GM19463 (cell line): ENCODE results near the gene FAM53A.
"Not testable (repeated sequence)": the region's sequence is repeated elsewhere in the genome, so short reads cannot be mapped to it uniquely, and the experiment has no call there.

ENCODE experiments used
- ATAC-seq: cut with Tn5 transposase; IDR thresholded peaks from one replicate; pipeline ENCODE4 v1.9.1; 2021; ENCODE audit warnings: mild to moderate bottlenecking, moderate library complexity; ENCODE audit not compliant: unreplicated experiment

The FAM53A gene

DNA sequence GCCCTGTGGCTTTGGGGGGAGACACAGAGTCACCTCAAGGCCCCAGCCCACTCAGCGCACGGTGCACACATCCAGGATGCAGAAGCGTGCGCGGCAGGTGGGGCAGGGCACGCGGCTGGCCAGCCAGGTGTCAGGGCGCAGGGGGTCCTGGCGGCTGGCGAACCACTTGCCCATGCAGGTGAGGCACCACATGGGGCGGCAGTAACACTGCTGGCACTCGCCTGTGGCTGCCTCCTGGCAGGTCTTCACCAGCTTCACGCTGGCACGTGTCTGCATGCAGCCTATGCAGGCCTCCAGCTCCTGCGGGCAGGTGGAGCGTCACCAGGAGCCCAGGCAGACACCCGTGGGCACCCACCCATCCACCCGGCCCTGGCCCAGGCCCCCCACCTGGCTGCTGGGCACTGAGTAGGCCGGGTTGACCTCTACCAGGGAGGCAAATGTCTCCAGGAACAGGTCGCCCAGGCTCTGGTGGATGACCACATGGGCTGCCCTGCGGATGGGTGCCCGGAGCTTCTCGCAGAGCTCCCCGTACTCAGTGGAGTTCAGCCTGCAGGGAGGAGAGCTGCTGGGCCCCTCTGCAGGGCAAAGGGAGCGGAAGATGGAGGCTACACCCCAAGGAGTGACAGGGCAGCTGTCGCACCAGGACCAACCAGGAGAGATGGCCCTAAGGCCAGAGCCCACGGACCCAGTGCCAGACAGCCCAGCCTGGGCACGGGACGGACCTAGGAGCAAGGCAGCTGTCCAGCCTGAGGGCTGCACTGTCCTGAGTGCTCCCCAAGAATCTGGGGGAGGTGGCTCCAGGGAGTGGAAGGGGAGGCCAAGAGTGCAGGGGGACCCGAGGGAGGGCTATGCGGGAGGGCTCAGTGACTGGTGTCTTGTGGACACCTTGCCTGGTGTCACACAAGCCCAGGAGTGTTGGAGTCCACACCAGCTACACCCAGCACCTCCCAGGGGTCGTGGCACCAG is 33.3 kb upstream of the FAM53A start:
- ATAC-seq: no peak

DNA sequence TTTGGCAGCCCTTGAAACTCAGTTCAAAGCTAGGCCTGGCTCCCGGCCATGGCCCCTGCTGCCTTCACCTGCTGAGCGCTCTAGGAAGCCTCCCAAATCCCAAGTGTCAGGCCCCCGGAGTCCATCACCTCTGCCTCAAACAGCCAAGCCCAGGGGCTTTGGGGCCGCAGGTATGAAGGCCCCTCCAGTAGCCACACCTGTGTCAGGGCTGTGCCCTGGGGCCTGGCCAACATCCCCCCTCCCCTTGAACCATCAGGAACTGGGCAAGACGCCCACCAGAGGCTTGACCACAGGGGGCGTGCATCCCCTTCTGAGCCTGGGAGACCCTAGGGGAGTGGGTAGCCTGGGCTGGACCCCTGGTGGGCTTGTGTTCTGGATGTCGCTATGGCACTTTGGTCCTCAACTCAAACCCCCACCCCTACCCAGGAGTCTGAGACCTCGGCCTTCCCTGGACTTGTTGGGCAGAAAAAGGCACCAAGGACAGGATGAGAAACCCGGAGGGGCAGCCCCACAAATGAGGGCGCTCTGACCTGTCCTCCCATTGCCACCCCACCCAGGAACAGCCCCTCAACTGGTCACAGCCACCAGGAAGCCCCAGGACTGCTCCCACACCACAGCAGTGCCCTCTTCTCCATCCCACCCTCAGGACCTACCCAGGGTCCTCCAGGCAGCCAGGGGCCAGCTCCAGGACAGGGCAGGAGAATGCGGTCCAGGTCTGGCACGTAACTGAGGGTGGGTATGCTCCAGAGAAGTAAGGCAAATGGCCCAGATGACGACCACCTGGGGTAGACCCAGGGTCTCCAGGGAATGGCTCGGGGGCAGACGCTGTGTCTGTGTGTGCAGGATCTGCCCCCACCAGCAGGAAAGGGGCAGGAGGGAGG is 32.2 kb upstream of the FAM53A start:
- no peak for ATAC-seq

- no peak for ATAC-seq
Measured at GRCh38 chr4:1715002-1715758, 31.1 kb upstream of the FAM53A start.

DNA sequence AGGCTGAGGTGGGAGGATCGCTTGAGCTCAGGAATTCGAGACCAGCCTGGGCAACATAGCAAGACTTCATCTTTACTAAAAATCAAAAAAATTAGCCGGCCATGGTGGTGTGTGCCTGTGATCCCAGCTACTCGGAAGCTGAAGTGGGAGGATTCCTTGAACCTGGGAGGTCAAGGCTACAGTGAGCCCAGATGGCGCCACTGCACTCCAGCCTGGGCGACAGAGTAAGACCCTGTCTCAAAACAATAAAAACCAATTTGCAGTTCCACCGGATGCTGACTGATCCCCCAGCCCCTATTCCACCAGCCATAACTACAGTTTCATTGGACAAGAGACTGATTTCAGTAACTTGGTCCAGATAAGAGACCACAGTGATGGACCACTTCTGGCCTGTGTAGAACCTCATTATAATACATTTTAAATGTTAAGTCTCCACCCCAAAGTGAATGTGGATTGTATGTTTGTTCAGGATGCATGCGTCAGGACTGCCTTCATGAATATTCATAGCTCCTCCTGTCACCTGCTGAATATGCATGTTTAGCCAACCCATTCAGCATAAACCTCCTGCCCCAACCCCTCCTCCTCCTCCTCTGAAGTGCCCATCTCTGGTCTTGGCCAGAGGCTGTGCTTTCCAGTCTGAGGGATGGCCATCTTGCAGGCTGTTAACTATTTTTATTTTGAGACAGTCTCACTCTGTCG is 30.3 kb upstream of the FAM53A start:
- no peak for ATAC-seq

- peak; percentile 6 for ATAC-seq
Measured at GRCh38 chr4:1713003-1713851, 29.1 kb upstream of the FAM53A start.

GRCh38 chr4:1712216-1713002 is 28.3 kb upstream of the FAM53A start, which contains the start of gene SLBP:
TSS of gene SLBP (minus strand) at chr4:1712319. CDS start at chr4:1712188, 131 bp downstream.
- ATAC-seq: peak; percentile 77

DNA sequence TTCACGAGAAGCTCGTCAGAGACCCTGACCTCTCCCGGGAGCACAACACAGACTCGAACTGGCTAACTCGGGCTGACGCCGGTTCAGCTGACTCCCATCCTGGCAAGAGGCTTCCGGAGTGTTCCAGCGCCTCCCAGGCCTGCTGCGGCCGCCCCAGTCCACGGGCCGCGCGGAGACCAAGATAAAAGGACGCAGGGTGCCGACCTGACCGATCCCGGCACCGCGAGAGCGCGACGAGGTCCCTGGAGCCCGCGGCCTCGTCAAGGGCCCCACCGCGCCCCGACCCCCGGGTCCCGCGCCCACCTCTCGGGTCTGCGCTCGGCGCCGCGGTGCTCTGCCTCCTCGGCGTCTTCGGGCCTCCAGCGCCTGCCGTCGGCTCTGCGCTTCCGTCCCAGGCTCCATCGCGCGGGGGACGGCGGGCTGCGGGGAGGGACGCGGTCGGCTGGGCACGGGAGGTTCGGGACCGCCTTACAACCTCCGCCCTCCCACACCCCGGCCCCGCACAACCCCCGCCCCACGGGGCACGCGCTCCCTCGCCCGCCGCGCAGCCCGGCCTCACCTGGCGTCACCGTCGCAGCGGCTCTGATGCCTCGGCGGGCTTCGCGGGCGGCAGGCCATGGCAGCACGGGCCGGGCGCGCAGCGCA is 27.6 kb upstream of the FAM53A start:
- ATAC-seq: peak; percentile 6

DNA sequence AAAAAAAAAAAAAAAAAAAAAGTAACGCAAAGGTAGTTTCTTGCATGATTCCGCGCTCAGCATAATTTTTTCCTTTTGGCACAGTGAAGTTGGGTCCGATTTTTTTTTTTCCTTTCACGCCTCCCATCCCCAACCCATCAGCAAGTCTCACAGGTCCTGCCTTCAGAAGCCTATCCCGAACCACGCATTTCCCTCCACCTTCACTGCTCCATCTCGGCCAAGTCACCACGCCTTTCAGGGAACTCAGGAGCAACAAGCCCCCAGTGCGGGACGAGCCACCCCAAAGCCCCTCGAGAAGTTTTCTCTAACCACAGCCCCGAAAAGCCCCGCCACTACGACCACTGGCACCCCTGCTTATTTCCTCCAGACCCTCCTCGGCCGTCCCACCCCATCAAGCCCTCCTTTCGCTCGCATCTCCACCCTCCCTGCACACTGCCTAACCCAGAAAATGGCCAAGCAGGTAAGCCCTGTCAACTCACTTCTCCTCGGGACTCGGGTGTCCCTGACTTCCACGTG is 27.0 kb upstream of the FAM53A start:
- no peak for ATAC-seq

DNA sequence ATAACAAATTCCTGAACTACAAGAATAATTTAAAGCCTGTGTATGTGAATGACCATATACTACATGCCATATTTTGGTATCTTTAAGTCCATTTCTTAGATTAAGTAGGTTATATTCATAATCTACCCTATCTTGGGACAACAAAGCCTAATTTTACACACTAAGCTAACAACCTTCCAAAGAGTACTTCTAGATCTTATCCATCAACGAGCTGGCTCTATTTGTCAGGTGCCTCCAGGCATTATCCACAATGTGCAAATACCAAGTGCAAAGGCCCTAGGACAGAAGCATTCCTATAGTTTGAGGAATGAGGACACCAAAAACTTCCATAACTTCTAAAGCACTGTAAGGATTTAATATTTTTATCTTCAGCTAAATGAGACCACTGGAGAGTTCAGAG is 24.5 kb upstream of the FAM53A start:
- no peak for ATAC-seq

GRCh38 chr4:1706358-1706757 is 22.2 kb upstream of the FAM53A start:
- ATAC-seq: no peak

DNA sequence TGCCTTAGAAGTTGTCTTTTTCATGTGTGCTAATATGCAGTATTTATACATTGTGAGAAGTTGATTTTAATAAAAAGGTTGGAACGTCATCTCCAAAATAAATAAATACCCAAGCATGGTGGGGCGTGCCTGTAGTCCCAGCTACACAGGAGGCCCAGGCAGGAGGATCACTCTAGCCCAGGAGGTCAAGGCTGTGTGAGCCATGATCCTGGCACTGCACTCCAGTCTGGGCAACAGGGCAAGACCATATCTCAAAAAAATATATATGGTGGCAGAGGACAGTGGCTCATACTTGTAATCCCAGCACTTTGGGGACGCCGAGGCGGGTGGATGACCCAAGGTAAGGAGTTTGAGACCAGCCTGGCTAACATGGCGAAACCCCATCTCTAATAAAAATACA is 21.6 kb upstream of the FAM53A start:
- no peak for ATAC-seq

GRCh38 chr4:1703867-1704266 is 19.8 kb upstream of the FAM53A start:
- no peak for ATAC-seq

GRCh38 chr4:1701671-1702070 is 17.6 kb upstream of the FAM53A start:
- ATAC-seq: not testable (repeated sequence)

- ATAC-seq: no peak
Measured at GRCh38 chr4:1695913-1696312, 11.8 kb upstream of the FAM53A start.

GRCh38 chr4:1693131-1693896 is 9.2 kb upstream of the FAM53A start:
- ATAC-seq: peak; percentile 73

- no peak for ATAC-seq
Measured at GRCh38 chr4:1691737-1692373, 7.7 kb upstream of the FAM53A start.

GRCh38 chr4:1690698-1691097 is 6.6 kb upstream of the FAM53A start:
- no peak for ATAC-seq
